D721Med (cell line): Measurements from ENCODE around the gene LY6G6C.

Source experiments
- DNase-seq: peaks from one replicate; pipeline ENCODE4 v3.0.0; 2011; ENCODE audit warnings: low spot score; ENCODE audit not compliant: insufficient read length
- FAIRE-seq: peaks from 2 replicates; lab custom pipeline; 2011; peaks lifted over from hg19 to GRCh38; lab: Jason Lieb, UNC
- TF ChIP-seq, protein P1 (sequence below): IDR thresholded peaks from 2 replicates; pipeline ENCODE4 v1.5.1; 2012; ENCODE audit warnings: mild to moderate bottlenecking, control low read depth; ENCODE audit not compliant: insufficient read depth; ENCODE audit errors: missing control alignments

LY6G6C gene

GRCh38 chr6:31677955-31678354, 43.6 kb downstream of the LY6G6C start:
- FAIRE-seq (no peak), DNase-seq (no peak)
- TF ChIP-seq, protein P1, sequence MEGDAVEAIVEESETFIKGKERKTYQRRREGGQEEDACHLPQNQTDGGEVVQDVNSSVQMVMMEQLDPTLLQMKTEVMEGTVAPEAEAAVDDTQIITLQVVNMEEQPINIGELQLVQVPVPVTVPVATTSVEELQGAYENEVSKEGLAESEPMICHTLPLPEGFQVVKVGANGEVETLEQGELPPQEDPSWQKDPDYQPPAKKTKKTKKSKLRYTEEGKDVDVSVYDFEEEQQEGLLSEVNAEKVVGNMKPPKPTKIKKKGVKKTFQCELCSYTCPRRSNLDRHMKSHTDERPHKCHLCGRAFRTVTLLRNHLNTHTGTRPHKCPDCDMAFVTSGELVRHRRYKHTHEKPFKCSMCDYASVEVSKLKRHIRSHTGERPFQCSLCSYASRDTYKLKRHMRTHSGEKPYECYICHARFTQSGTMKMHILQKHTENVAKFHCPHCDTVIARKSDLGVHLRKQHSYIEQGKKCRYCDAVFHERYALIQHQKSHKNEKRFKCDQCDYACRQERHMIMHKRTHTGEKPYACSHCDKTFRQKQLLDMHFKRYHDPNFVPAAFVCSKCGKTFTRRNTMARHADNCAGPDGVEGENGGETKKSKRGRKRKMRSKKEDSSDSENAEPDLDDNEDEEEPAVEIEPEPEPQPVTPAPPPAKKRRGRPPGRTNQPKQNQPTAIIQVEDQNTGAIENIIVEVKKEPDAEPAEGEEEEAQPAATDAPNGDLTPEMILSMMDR: no peak

DNA sequence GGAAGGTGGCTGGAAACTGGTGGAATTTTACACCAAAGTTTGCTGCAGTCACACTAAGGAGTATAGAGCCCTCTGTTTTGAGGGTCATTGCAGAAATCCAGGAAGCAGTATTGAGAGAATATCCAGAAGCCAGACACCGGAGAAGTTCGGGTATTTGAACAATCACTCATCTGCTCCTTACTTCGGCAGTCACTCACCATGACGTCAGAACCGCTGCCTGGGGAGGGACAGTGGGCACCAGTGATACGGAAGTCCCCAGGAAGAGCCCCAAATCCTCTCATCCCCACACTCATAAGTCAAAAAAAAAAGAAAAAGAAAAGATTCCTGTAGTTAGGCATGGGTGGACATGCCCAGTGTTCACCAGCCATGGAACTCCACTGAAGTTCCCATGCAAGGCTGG, 44.6 kb downstream of the LY6G6C start:
- DNase-seq (no peak), FAIRE-seq (no peak)
- TF ChIP-seq, protein P1: no peak

DNA sequence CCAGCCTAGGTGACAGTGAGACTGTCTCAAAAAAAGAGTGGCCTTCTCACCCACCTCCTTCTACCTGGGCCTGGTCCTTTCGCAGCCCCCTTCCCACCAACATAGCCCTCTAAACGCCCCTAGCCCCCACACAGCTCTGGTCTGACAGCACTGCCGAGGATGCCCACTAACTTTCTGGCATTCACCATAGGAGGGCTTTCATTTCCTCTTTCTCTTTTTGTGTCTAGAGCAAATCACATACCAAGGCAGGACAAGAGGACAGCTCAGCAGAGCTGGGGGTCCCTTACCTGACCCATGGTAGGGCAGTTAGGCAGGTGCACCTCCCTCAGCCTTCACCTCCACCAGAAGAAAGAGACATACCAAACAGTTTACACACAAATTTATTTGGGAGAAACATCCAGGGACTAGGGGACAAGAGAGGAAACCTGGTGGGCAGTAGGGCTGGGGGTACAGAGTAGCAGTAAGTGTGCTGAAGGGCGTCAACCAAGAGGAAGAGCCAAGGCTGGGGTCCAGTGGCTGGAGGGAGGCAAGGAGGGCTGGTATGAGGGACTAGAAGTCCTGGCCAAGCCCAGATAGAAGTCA, 45.1 kb downstream of the LY6G6C start:
- FAIRE-seq: no peak
- DNase-seq: no peak
- TF ChIP-seq, protein P1: no peak

- FAIRE-seq (no peak), DNase-seq (no peak)
- TF ChIP-seq, protein P1: no peak
These were observed 51.9 kb downstream of the LY6G6C start, which contains the start of gene LY6G5B for GRCh38 chr6:31669676-31670075. Gene LY6G5B (plus strand): TSS chr6:31669976. CDS start chr6:31670951, 975 bp downstream.
